Brain (organoid and tissue), 1 donor: ENCODE results near the gene CDKN3. TPM values are rescaled to one million over a fixed set of nuclear protein-coding genes. Genes with fewer than 3 reads are reported as not detected.

Experiments
- polyA plus RNA-seq: library from polyadenylated mRNA; stranded (reverse); fragments of 350-450 nt; fragmentation: Illumina TruSeq; extraction: RNeasy Lipid Tissue Mini Kit (QIAGEN cat#74804); gene quantifications from one replicate; pipeline ENCODE4 v1.2.3, GENCODE V29; 2015; ENCODE audit warnings: low read depth, low replicate concordance; ENCODE audit not compliant: insufficient read depth

CDKN3 gene
- polyA plus RNA-seq, 1 donor from 2014 or later = 39.5 TPM

Other genes with a start within 250 kb of the CDKN3 start
- gene CNIH1, start 44.4 kb downstream of the CDKN3 start, polyA plus RNA-seq = 77.4 TPM
- gene GMFB, start 92.0 kb downstream of the CDKN3 start, polyA plus RNA-seq = 17.2 TPM
- 19.0 TPM for gene CGRRF1, start 112.9 kb downstream of the CDKN3 start, polyA plus RNA-seq
- 3.1 TPM for gene SAMD4A, start 170.1 kb downstream of the CDKN3 start, polyA plus RNA-seq